ENCODE results near the gene ITGB7.

The ITGB7 gene

GRCh38 chr12:53147653-53148052, 59.4 kb downstream of the ITGB7 start:
- DNase-seq (ENCODE audit: low read depth in 2 of 2), result no peak

DNA sequence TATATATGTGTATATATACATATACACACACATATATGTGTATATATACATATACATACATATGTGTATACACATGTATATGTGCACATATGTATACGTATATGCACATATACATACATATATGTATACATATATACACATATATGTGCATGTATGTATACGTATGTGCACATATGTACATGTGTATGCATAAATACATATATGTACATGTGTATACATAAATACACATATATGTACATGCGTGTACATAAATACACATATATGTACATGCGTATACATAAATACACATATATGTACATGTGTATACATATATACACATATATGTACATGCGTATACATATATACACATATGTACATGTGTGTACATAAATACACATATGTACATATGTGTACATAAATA, 59.9 kb downstream of the ITGB7 start:
- no peak for DNase-seq (ENCODE audit: low read depth in 2 of 2)

DNA sequence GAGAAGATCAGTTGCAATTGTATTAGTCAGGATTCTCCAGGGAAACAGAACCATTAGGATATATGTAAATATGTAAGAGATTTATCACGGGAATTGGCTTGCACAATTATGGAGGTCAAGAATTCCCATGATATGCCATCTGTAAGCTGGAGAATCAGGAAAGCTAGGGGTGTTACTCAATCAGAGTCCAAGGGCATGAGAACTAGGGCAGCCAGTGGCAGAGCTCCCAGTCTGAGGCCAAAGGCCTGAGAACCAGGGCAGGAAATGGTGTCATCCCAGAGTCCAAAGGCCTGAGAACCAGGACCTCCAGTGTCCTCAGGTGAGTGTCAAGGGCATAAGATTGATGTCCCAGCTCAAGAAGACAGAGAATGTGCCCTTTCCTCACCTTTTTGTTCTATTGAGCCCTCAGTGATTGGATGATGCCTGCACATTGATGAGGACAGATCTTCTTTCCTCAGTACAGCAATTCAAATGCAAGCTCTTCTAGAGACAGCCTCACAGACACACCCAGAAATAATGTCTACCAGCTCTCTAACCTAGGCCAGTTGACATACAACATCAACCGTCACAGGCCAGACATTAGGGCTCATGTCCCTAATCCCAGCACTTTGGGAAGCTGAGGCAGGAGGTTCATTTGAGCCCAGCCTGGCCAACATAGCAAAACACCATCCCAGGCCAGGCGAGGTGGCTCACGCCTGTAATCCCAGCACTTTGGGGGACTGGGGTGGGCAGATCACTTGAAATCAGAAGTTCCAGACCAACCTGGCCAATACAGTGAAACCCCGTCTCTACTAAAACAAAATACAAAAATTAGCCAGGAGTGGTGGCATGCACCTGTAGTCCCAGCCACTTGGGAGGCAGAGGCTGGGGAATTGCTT, 61.4 kb downstream of the ITGB7 start:
- DNase-seq (ENCODE audit: low read depth in 2 of 2), result no peak

DNA sequence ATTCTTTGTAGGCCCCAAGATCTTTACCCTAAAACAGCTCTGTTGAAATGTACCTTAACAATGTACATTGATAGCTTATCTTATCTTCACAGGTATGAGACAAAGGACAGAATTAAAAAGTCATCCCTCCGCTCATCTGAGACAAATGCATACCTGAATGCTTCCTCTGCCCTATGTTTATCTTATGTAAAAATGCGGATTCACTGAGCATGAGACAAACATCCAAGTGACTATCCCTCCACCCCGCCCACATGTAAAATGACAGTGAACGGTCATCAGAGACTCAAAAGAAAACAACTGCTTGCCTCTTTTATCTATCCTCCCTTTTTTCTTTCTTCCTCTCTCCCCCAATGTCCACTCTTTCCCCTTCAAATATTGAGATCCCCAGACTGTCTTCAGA, 63.7 kb downstream of the ITGB7 start:
- no peak for DNase-seq (ENCODE audit: low read depth in 2 of 2)

All from stimulated activated CD8-positive, alpha-beta memory T cell treated with anti-CD3 and anti-CD28 coated beads, Interleukin-7, amount 100 ng/mL, for 4 hours (primary cell).